K562 (cell line): ENCODE measurements around the gene UBE2C. TPM values are rescaled to one million over a fixed set of nuclear protein-coding genes. Genes with fewer than 3 reads are reported as not detected.
"Not testable (repeated sequence)": the region's sequence is repeated elsewhere in the genome, so short reads cannot be mapped to it uniquely, and the experiment has no call there.

Experiments
- ATAC-seq: fragments of 200-7000 bp; cut with Tn5 transposase; 3 replicates; pipeline ENCODE4 v1.9.1; 2020; ENCODE audit warnings: moderate library complexity
- BruUV-seq: library from RNA; stranded (reverse); fragments of 400-500 nt; replicated peaks from 2 replicates; lab custom pipeline; 2021; lab: Mats Ljungman, UMichigan
- CTCF ChIA-PET: fragments of 300-600 bp; formaldehyde crosslinking; extraction: SDS; loops from one replicate; lab custom pipeline; 2021; ENCODE audit warnings: low intra/inter-chr PET ratio; lab: Yijun Ruan, JAX
- POLR2A ChIA-PET: fragments of 300-600, 350-650 bp; sonication (Branson Sonifier 250); formaldehyde crosslinking; extraction: SDS; loops from one replicate; lab custom pipeline; 2021; ENCODE audit warnings: antibody characterized with exemption, inconsistent platforms; lab: Yijun Ruan, JAX
- DNase-seq, 4 experiments: peaks; one replicate each; pipeline versions ENCODE4 v3.0.0 to v3.0.0-alpha.2; 2011 to 2018; ENCODE audit warnings: low spot score in 3 of 4, mixed read lengths in 3 of 4; ENCODE audit errors: extremely low read depth in 1 of 4
- FAIRE-seq: peaks from 2 replicates; lab custom pipeline; 2011; peaks lifted over from hg19 to GRCh38; lab: Jason Lieb, UNC
- H2AFZ ChIP-seq: 2 replicates; pipeline ENCODE4 v1.6.0; 2011; ENCODE audit warnings: low read depth, low read length, control low read depth, inconsistent platforms
- H3K27ac ChIP-seq: fragments of 200-600 bp; 3 replicates; pipeline ENCODE4 v1.8.0; 2011; ENCODE audit warnings: low read depth, mild to moderate bottlenecking, control low read depth, inconsistent platforms, low read length, moderate library complexity, mixed read lengths; ENCODE audit errors: extremely low read depth
- H3K27me3 ChIP-seq, 2 experiments: fragments of 300-600 bp in 1 of 2; 2 replicates in 1 of 2; 3 replicates in 1 of 2; pipeline versions ENCODE4 v1.6.0 to v1.8.0; 2011; ENCODE audit warnings: inconsistent platforms in 2 of 2, low read length in 2 of 2, mild to moderate bottlenecking in 1 of 2, mixed read lengths in 1 of 2, moderate library complexity in 1 of 2; ENCODE audit not compliant: control insufficient read depth in 2 of 2, insufficient read depth in 2 of 2
- H3K36me3 ChIP-seq: fragments of 300-600 bp; 3 replicates; pipeline ENCODE4 v1.8.0; 2011; ENCODE audit warnings: mild to moderate bottlenecking, low read length, inconsistent platforms; ENCODE audit not compliant: control insufficient read depth, insufficient read depth
- H3K4me1 ChIP-seq, 2 experiments: fragments of 200-600 bp in 1 of 2; replicated peaks in 1 of 2; 2 replicates in 1 of 2; 3 replicates in 1 of 2; pipeline versions ENCODE4 v1.5.1 to v1.8.0; 2011; ENCODE audit warnings: inconsistent platforms in 2 of 2, low read length in 2 of 2, mild to moderate bottlenecking in 1 of 2, mixed read lengths in 1 of 2, moderate library complexity in 1 of 2; ENCODE audit not compliant: control insufficient read depth in 2 of 2, insufficient read depth in 2 of 2
- H3K4me2 ChIP-seq: 2 replicates; pipeline ENCODE4 v1.6.1; 2011; ENCODE audit warnings: low read length, control low read depth, inconsistent platforms, mixed read lengths; ENCODE audit not compliant: insufficient read depth
- H3K4me3 ChIP-seq: fragments of 200-600 bp; sonication (generic), shearing (Covaris generic); 2 replicates; pipeline ENCODE4 v1.5.1; 2016; ENCODE audit warnings: control low read depth, inconsistent platforms
- H3K79me2 ChIP-seq: fragments of 200-600 bp; 3 replicates; pipeline ENCODE4 v1.8.0; 2011; ENCODE audit warnings: low read length, inconsistent platforms; ENCODE audit not compliant: control insufficient read depth, insufficient read depth
- H3K9ac ChIP-seq, 2 experiments: 2 replicates each; pipeline versions ENCODE4 v1.6.0 to v1.6.1; 2011; ENCODE audit warnings: low read depth in 2 of 2, low read length in 2 of 2, control low read depth in 1 of 2, inconsistent platforms in 1 of 2, mild to moderate bottlenecking in 1 of 2, mixed read lengths in 1 of 2; ENCODE audit not compliant: insufficient read depth in 1 of 2
- H3K9me1 ChIP-seq: one replicate; pipeline ENCODE4 v1.6.0; 2011; ENCODE audit warnings: inconsistent platforms, mild to moderate bottlenecking, low read length, moderate library complexity; ENCODE audit not compliant: control insufficient read depth, insufficient read depth
- H3K9me3 ChIP-seq: replicated peaks from 2 replicates; pipeline ENCODE4 v1.5.1; 2011; ENCODE audit warnings: low read depth, low read length, inconsistent platforms; ENCODE audit not compliant: control insufficient read depth, insufficient read depth
- H4K20me1 ChIP-seq: replicated peaks from 2 replicates; pipeline ENCODE4 v1.6.1; 2011; ENCODE audit warnings: low read length, inconsistent platforms, mixed read lengths; ENCODE audit not compliant: control insufficient read depth, insufficient read depth
- ATF3 ChIP-seq, 2 experiments: fragments of 450-650 bp in 1 of 2; sonication (generic) in 1 of 2; formaldehyde crosslinking in 1 of 2; IDR thresholded peaks in 1 of 2; conservative IDR thresholded peaks in 1 of 2; 2 replicates each; pipeline versions ENCODE4 v1.6.1 to v1.8.1; 2016 to 2023; ENCODE audit warnings: mild to moderate bottlenecking in 2 of 2, moderate library complexity in 2 of 2, inconsistent platforms in 1 of 2, missing genetic modification reagents in 1 of 2
- MYBL2 ChIP-seq, 2 experiments: fragments of 450-650 bp in 1 of 2; sonication (generic) in 1 of 2; formaldehyde crosslinking in 1 of 2; IDR thresholded peaks; 2 replicates each; pipeline versions ENCODE4 v1.6.1 to v1.8.1; 2017 to 2022; ENCODE audit warnings: borderline replicate concordance in 1 of 2, inconsistent platforms in 1 of 2, low read depth in 1 of 2, mild to moderate bottlenecking in 1 of 2, missing genetic modification reagents in 1 of 2, moderate library complexity in 1 of 2
- PRMT5 ChIP-seq: sonication (generic); formaldehyde crosslinking; IDR thresholded peaks from 2 replicates; pipeline ENCODE4 v1.5.0; 2020; ENCODE audit warnings: missing genetic modification reagents
- TAF7 ChIP-seq: fragments of 450-650 bp; IDR thresholded peaks from 2 replicates; pipeline ENCODE4 v1.6.1; 2016; ENCODE audit warnings: missing genetic modification characterization, missing compliant biosample characterization
- WGBS: fragments of 100-300 bp; shearing (Covaris generic); methylation state at CpG from one replicate; pipeline ENCODE4 v1.1.6; 2016; ENCODE audit warnings: low coverage, mixed read lengths; ENCODE audit not compliant: insufficient coverage; ENCODE audit errors: missing lambda C conversion rate; 5-methylcytosine and 5-hydroxymethylcytosine counted together
- in situ Hi-C: fragments of 300-500 bp; cut with MboI; formaldehyde crosslinking; loops from 4 replicates; pipeline ENCODE4 v1.15.0; 2018; ENCODE audit warnings: inconsistent platforms, mixed read lengths
- intact Hi-C: fragments of 100-400 bp; cut with micrococcal nuclease; formaldehyde crosslinking; loops from 2 replicates; pipeline ENCODE4 v1.14.2; 2022
- polyA plus RNA-seq, 8 experiments: library from polyadenylated mRNA; depleted of rRNA in 4 of 8; stranded (reverse) in 5 of 8; unstranded in 3 of 8; fragments of >200 nt; fragmentation: Nextera tagmentation in 2 of 8; fragmentation: Illumina TruSeq in 1 of 8; extraction: Ambion mirVana in 2 of 8; extraction: Trizol in 1 of 8; gene quantifications; 2 replicates each; pipeline versions ENCODE4 v1.2.1 to v1.2.3, GENCODE V29; 2011 to 2014; ENCODE audit warnings: inconsistent platforms in 1 of 8, missing spikeins in 1 of 8
- total RNA-seq, 7 experiments: library from RNA; depleted of rRNA in 6 of 7; stranded (reverse); fragments of >200 nt in 6 of 7; fragmentation: Illumina TruSeq in 2 of 7; extraction: Trizol in 2 of 7; gene quantifications; 2 replicates each; pipeline versions ENCODE4 v1.2.1 to v1.2.3, GENCODE V29; 2011 to 2021; ENCODE audit warnings: low replicate concordance in 1 of 7

UBE2C gene
- total and polyA plus RNA-seq, 9 of the 15 experiments (the other 6 are each of a cell fraction or from before 2014, with no cell fraction given), result 0.51 to 1.6 (median 0.69) TPM

GRCh38 chr20:45812157-45813005 is at the start of gene UBE2C (continued):
- TF ChIP-seq ATF3 (IDR thresholded peaks at IDR 0.05), result 0 out of 2 replicates have a peak, but pooled peaks have one; percentile 11
- no peak for TF ChIP-seq ATF3 (CRISPR knock-in tag; conservative IDR thresholded peaks at IDR 0.05)
- TF ChIP-seq MYBL2 (IDR thresholded peaks at IDR 0.05; ENCODE audit: low read depth), result peak; percentile 57
- TF ChIP-seq MYBL2 (CRISPR knock-in tag; IDR thresholded peaks at IDR 0.05; ENCODE audit: borderline replicate concordance), result no peak
- TF ChIP-seq TAF7, result no peak
- TF ChIP-seq PRMT5 (CRISPR knock-in tag), result no peak

GRCh38 chr20:45764618-45765282 is 47.7 kb upstream of the UBE2C start:
- BruUV-seq, ATAC-seq, CTCF ChIA-PET, H3K27ac ChIP-seq, H3K4me2 ChIP-seq, H3K9me1 ChIP-seq, H3K9ac ChIP-seq, H3K36me3 ChIP-seq, intact Hi-C loops, FAIRE-seq, H3K79me2 ChIP-seq, H3K9me3 ChIP-seq, H2AFZ ChIP-seq, DNase-seq, H3K4me3 ChIP-seq, H3K4me1 ChIP-seq, H4K20me1 ChIP-seq: not testable (repeated sequence)
- WGBS, result 11% methylated on average over 10 of the region's 13 CpGs
- POLR2A ChIA-PET, result interaction anchor here (1.4 kb wide), 1 partner anchor 25 kb away, joined by 3 read pairs; no protein-coding TSS in a partner anchor
- in situ Hi-C loops, result loop anchor here (5.0 kb wide), 1 partner anchor 222 kb away; no protein-coding TSS in a partner anchor
- peaks cover 10 to 11% of the 10 kb centered on the region in 2 experiments; a peak in 4 of 5 replicates for H3K27me3 ChIP-seq
